Tibial nerve (tissue), 3 donors: ENCODE measurements around the gene AGMO.

Experiments used
- CTCF ChIP-seq, 5 experiments: fragments of 200-600 bp in 3 of 5; fragments of 450-650 bp in 2 of 5; sonication (generic) in 3 of 5; IDR thresholded peaks; one replicate each; pipeline ENCODE4 v1.5.1; 2016 to 2019; ENCODE audit warnings: antibody characterized with exemption in 5 of 5, mild to moderate bottlenecking in 3 of 5, moderate library complexity in 2 of 5
- POLR2A ChIP-seq, 2 donors: fragments of 450-650 bp; IDR thresholded peaks; one replicate each; pipeline ENCODE4 v1.6.1; 2017; ENCODE audit warnings: antibody characterized with exemption in 2 of 2, mild to moderate bottlenecking in 2 of 2, moderate library complexity in 2 of 2

DNA sequence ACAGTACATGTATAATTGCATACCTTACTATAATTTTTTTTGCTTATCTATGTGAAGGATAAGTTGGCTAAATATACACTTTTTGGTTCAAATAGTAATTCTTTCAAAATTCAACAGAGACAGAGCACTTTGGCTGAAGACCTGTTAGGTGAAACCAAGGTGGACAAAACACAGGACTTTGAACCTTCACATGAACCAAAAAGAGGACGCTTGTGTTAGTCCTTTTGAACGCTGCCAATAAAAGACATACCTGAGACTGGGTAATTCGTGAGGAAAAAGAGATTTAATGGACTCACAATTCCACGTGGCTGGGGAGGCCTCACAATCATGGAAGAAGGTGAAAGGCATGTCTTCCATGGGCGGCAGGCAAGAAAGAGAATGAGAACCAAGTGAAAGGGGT is 4.7 kb upstream of the AGMO start:
- TF ChIP-seq POLR2A (IDR thresholded peaks at IDR 0.05) (no peak), CTCF (IDR thresholded peaks at IDR 0.05) (no peak)
